CD4-positive, alpha-beta memory T cell (primary cell): ENCODE measurements around the gene FHIT. TPM values are rescaled to one million over a fixed set of nuclear protein-coding genes. Genes with fewer than 3 reads are reported as not detected.
A peak's percentile ranks its signal among the peaks of the same experiment; 100 is the strongest.

Experiments
- CTCF ChIA-PET: fragments of 350-600 bp; sonication (Branson Sonifier 250); formaldehyde crosslinking; loops from one replicate; lab custom pipeline; 2021; ENCODE audit warnings: inconsistent platforms; ENCODE audit not compliant: partially characterized antibody; lab: Charles Lee
- POLR2A ChIA-PET: fragments of 350-600 bp; sonication (Branson Sonifier 250); formaldehyde crosslinking; loops from one replicate; lab custom pipeline; 2021; ENCODE audit not compliant: partially characterized antibody; lab: Charles Lee
- DNase-seq, 5 donors: peaks; one replicate each; pipeline versions ENCODE4 v3.0.0 to v3.0.0-alpha.2; 2020 to 2022; ENCODE audit warnings: mixed read lengths in 1 of 5
- H3K27ac ChIP-seq: one replicate; pipeline ENCODE4 v1.7.0; 2013; ENCODE audit warnings: low read depth, low read length
- H3K27me3 ChIP-seq: 2 replicates; pipeline ENCODE4 v1.7.0; 2013; ENCODE audit warnings: mild to moderate bottlenecking, low read length, moderate library complexity; ENCODE audit not compliant: insufficient read depth
- H3K36me3 ChIP-seq: 2 replicates; pipeline ENCODE4 v1.7.0; 2013; ENCODE audit warnings: mild to moderate bottlenecking, low read length, moderate library complexity; ENCODE audit not compliant: insufficient read depth
- H3K4me1 ChIP-seq: 2 replicates; pipeline ENCODE4 v1.7.0; 2013; ENCODE audit warnings: mild to moderate bottlenecking, low read length, moderate library complexity; ENCODE audit not compliant: insufficient read depth
- H3K4me3 ChIP-seq, 2 donors: one replicate each; pipeline ENCODE4 v1.7.0; 2013; ENCODE audit warnings: low read length in 2 of 2, mild to moderate bottlenecking in 1 of 2
- H3K9me3 ChIP-seq, 2 donors: one replicate each; pipeline ENCODE4 v1.7.0; 2013; ENCODE audit warnings: low read length in 2 of 2, control low read depth in 1 of 2; ENCODE audit not compliant: control insufficient read depth in 1 of 2
- H3K27ac Mint-ChIP-seq, 7 donors: one replicate each; pipeline ENCODE4 v1.8.0; 2020 to 2021; ENCODE audit warnings: mixed read lengths in 7 of 7, mild to moderate bottlenecking in 6 of 7, inconsistent platforms in 3 of 7, moderate library complexity in 3 of 7
- H3K27me3 Mint-ChIP-seq, 2 donors: one replicate each; pipeline ENCODE4 v1.8.0; 2020 to 2021; ENCODE audit warnings: mixed read lengths in 2 of 2
- H3K36me3 Mint-ChIP-seq, 2 donors: one replicate each; pipeline ENCODE4 v1.8.0; 2020 to 2021; ENCODE audit warnings: mixed read lengths in 2 of 2, inconsistent platforms in 1 of 2, mild to moderate bottlenecking in 1 of 2
- H3K4me1 Mint-ChIP-seq, 4 donors: one replicate each; pipeline ENCODE4 v1.8.0; 2020 to 2021; ENCODE audit warnings: mixed read lengths in 4 of 4, mild to moderate bottlenecking in 1 of 4
- H3K4me3 Mint-ChIP-seq, 8 donors: one replicate each; pipeline ENCODE4 v1.8.0; 2020 to 2021; ENCODE audit warnings: mixed read lengths in 8 of 8, mild to moderate bottlenecking in 7 of 8, moderate library complexity in 6 of 8, inconsistent platforms in 3 of 8
- H3K9me3 Mint-ChIP-seq, 8 donors: one replicate each; pipeline ENCODE4 v1.8.0; 2020 to 2021; ENCODE audit warnings: mixed read lengths in 8 of 8, mild to moderate bottlenecking in 5 of 8, inconsistent platforms in 3 of 8, moderate library complexity in 1 of 8
- intact Hi-C: fragments of 100-400 bp; cut with micrococcal nuclease; formaldehyde crosslinking; loops from one replicate; pipeline ENCODE4 v1.15.1; 2023
- polyA plus RNA-seq, 2 donors: library from polyadenylated mRNA; unstranded; fragments of 300-500 nt; fragmentation: Illumina TruSeq; gene quantifications; one replicate each; pipeline ENCODE4 v1.2.3, GENCODE V29; 2021
- total RNA-seq, 2 experiments: library from RNA; stranded (reverse); gene quantifications; one replicate each; pipeline ENCODE4 v1.2.3, GENCODE V29; 2021

Gene FHIT
- total and polyA plus RNA-seq, 4 experiments from 2014 or later, result 8.5 to 58.7 (median 33.2) TPM

DNA sequence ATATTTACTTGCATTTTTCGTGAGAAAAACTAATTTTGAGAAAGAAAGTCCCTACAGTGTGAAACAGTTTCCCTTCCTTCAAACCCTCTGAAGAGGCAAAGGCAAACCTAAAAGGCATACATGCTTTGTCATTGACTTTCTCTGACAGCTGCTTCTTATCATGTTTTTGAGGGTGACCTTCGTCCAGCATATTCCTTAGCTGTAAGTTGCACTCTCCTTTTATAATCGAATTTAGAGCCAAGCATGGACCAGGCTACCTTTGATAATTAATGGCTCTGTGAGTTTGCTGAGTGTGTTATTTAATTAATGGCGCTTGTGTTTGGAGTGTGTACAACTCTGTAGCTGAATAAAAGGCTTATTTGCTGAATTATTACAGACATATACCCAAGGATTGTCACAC, 1517.2 kb downstream of the FHIT start:
- POLR2A ChIA-PET, result no interaction called here

DNA sequence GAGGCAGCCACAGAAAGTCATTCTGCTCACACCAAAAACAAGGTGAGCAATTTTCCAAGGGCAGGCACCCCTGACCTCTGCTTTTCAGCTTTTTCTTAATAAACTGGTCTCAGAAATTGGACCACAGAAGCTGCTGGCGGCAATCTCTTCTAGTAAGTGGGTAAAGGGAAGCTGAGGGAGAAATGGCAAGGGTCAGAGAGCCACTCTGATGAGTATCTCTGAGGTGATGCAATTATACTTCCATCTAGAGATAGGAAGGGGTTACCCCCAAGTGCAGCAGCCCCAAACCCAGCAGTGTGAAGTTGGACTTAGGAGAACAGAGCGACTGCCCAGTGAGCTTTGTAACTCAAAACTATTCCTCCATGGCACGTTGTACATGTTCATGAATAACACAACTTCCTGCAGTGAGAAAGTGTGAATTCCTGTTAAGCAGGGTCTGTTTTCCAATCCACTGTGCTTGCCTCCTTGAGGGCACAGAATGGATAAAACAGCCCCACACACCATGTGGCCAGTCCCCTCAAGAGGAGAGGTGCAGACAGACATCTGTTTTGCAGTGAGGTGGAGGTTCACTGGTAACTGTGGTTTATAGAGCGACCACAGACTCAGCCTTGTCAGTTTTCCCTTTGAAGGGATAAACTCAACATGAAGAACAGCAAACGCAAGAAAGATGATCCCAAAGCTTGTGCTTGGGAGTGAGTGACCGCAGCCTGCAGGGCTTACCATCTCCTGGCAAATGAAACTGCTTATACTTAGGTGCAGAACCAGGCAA, 1518.0 kb downstream of the FHIT start:
- no peak overlapping the region for H3K27ac Mint-ChIP-seq
- H3K36me3 ChIP-seq, result no peaks in the 10 kb centered on the region
- H3K27me3 Mint-ChIP-seq, result no peaks in the 10 kb centered on the region
- peaks cover 0 to 2% (median 0%) of the 10 kb centered on the region in 8 donors for H3K9me3 Mint-ChIP-seq
- H3K4me3 Mint-ChIP-seq, result no peak overlapping the region
- ChIA-PET CTCF (no interaction called here), POLR2A (no interaction called here)
- H3K27me3 ChIP-seq, result no peaks in the 10 kb centered on the region
- H3K27ac ChIP-seq, result no peak overlapping the region
- no peaks in the 10 kb centered on the region for H3K9me3 ChIP-seq
- H3K4me1 Mint-ChIP-seq, result peaks cover 0 to 14% (median under 1%) of the 10 kb centered on the region in 4 donors
- no peak for DNase-seq
- no peaks in the 10 kb centered on the region for H3K4me1 ChIP-seq
- no peak overlapping the region for H3K4me3 ChIP-seq
- H3K36me3 Mint-ChIP-seq, result no peaks in the 10 kb centered on the region
- intact Hi-C loops, result no loop called here

More for the DNA sequence above, 1517.2 kb downstream of the FHIT start:
- Histone ChIP-seq H3K4me1 (no peaks in the 10 kb centered on the region), H3K36me3 (no peaks in the 10 kb centered on the region), H3K9me3 (no peaks in the 10 kb centered on the region), H3K27me3 (no peaks in the 10 kb centered on the region), H3K4me3 (no peak overlapping the region), H3K27ac (no peak overlapping the region)
- no peak for DNase-seq
- Mint-ChIP-seq H3K27me3 (no peaks in the 10 kb centered on the region), H3K9me3 (peaks cover 0 to 2% (median 0%) of the 10 kb centered on the region in 8 donors), H3K36me3 (no peaks in the 10 kb centered on the region), H3K4me1 (peaks cover 0 to 14% (median under 1%) of the 10 kb centered on the region in 4 donors), H3K4me3 (no peak overlapping the region), H3K27ac (no peak overlapping the region)
- CTCF ChIA-PET, result no interaction called here
- intact Hi-C loops, result no loop called here

DNA sequence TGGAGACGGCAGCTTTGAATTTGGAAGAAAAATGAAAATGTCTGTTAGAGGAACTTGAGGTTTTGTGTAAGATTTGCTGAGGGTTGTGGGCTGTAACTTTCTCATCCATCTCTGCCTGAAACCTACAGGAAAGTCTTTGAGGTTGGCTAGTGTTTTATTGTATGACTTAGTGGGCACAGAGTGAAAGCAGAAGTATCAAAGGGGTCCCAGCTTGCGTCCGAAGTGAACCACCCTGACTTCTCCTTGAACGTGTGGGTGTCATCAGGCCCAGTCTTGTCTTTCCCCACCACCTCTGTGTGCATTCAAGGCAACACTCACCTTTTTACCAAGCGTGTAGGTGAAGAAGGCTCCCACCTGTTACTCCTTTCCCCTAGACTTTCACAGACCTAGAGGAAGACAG, 1519.3 kb downstream of the FHIT start:
- ChIA-PET POLR2A (no interaction called here), CTCF (no interaction called here)
- Histone ChIP-seq H3K9me3 (no peaks in the 10 kb centered on the region), H3K27ac (no peak overlapping the region), H3K4me3 (no peak overlapping the region), H3K4me1 (no peaks in the 10 kb centered on the region), H3K27me3 (no peaks in the 10 kb centered on the region), H3K36me3 (no peaks in the 10 kb centered on the region)
- H3K4me1 Mint-ChIP-seq, result peaks cover 0 to 14% (median under 1%) of the 10 kb centered on the region in 4 donors
- intact Hi-C loops, result no loop called here
- H3K36me3 Mint-ChIP-seq, result no peaks in the 10 kb centered on the region
- peak overlapping the region in 2 of 7 donors; percentile 5 to 27 for H3K27ac Mint-ChIP-seq
- DNase-seq, result no peak
- no peaks in the 10 kb centered on the region for H3K27me3 Mint-ChIP-seq
- peaks cover 0 to 2% (median 0%) of the 10 kb centered on the region in 8 donors for H3K9me3 Mint-ChIP-seq
- H3K4me3 Mint-ChIP-seq, result no peak overlapping the region

DNA sequence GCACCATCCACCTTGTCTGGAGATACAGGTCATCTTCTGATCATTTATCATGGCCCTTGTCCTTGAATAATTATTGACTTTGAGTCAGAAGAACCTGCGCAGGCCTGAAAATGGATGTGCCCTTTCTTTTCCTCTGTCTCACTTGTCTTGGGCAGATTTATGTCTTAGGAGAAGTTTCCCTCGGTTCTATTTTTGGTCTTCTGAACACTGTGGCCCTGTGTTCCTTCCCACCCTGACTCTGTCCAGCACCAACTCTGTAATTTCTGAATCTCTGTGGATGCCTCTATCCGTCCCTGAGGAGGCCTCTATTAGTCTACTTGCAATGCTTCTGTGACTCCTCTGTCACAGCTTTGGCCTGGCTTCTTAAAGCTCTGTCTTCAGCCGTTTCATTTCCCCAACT, 1520.7 kb downstream of the FHIT start:
- Histone ChIP-seq H3K36me3 (no peaks in the 10 kb centered on the region), H3K27me3 (no peaks in the 10 kb centered on the region), H3K4me1 (no peaks in the 10 kb centered on the region), H3K9me3 (no peaks in the 10 kb centered on the region), H3K4me3 (no peak overlapping the region), H3K27ac (no peak overlapping the region)
- no peak for DNase-seq
- H3K27me3 Mint-ChIP-seq, result no peaks in the 10 kb centered on the region
- intact Hi-C loops, result no loop called here
- no peak overlapping the region for H3K4me3 Mint-ChIP-seq
- ChIA-PET CTCF (no interaction called here), POLR2A (no interaction called here)
- H3K9me3 Mint-ChIP-seq, result peaks cover 0 to 3% (median 0%) of the 10 kb centered on the region in 8 donors
- no peaks in the 10 kb centered on the region for H3K36me3 Mint-ChIP-seq
- H3K27ac Mint-ChIP-seq, result peak overlapping the region in 1 of 7 donors; percentile 36
- H3K4me1 Mint-ChIP-seq, result peaks cover 0 to 23% (median under 1%) of the 10 kb centered on the region in 4 donors

DNA sequence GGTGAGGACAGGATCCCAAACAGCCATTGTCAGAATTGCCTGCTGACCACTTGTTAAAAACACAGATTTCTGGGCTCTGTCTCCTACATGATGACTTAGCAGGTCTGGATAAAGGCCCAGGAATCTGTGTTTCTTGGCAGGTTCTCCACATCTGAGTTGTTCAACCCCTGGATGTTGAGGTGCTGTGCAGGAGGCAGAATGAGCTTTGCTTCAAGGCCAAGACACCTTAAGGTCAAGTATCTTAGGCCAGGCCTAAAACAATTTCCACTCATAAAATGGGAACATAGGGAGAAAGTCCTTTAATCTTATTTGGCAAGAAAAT, 1522.7 kb downstream of the FHIT start:
- H3K4me3 Mint-ChIP-seq, result no peak overlapping the region
- Histone ChIP-seq H3K4me1 (no peaks in the 10 kb centered on the region), H3K9me3 (no peaks in the 10 kb centered on the region), H3K27ac (no peak overlapping the region), H3K27me3 (no peaks in the 10 kb centered on the region), H3K36me3 (no peaks in the 10 kb centered on the region), H3K4me3 (no peak overlapping the region)
- CTCF ChIA-PET, result no interaction called here
- H3K36me3 Mint-ChIP-seq, result no peaks in the 10 kb centered on the region
- peaks cover 0 to 9% (median 0%) of the 10 kb centered on the region in 8 donors for H3K9me3 Mint-ChIP-seq
- H3K27ac Mint-ChIP-seq, result no peak overlapping the region
- no peaks in the 10 kb centered on the region for H3K27me3 Mint-ChIP-seq
- intact Hi-C loops, result no loop called here
- no peak for DNase-seq
- POLR2A ChIA-PET, result no interaction called here
- peaks cover 0 to 17% (median under 1%) of the 10 kb centered on the region in 4 donors for H3K4me1 Mint-ChIP-seq

DNA sequence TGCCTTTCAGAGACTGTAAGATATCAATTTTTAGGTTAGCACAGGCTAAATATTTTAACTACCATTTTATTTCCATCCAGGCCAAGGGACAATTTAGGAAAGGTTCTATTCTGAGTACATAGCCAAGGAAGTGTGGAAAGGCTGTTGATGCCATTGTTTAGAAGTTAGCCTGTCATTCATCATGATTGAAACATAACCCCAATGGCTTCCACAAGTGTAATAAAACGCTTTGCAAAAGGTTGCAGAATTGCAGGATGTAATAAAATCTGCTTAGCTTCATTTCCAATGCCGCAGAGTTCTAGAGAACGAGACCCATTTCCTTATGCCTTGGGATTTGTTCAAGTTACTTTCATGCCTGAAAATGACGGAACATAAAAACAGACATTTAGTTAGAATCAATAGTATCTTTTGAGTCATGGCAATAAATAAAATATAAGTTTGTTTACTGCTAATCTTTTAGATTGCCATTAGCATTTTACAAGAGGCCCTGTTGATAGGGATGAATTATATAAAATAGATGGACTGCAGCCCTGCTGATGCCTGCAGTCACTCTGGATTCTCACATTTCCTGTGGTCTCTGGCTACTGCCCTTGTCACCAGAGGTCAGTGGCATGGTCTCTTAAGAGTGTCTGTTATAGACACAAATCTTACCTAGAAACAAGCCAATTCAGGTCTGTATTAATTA, 1523.2 kb downstream of the FHIT start:
- H3K36me3 ChIP-seq, result no peaks in the 10 kb centered on the region
- Mint-ChIP-seq H3K4me1 (peaks cover 0 to 12% (median under 1%) of the 10 kb centered on the region in 4 donors), H3K27me3 (no peaks in the 10 kb centered on the region), H3K9me3 (peaks cover 0 to 9% (median 0%) of the 10 kb centered on the region in 8 donors), H3K27ac (no peak overlapping the region), H3K4me3 (no peak overlapping the region), H3K36me3 (no peaks in the 10 kb centered on the region)
- H3K27me3 ChIP-seq, result no peaks in the 10 kb centered on the region
- POLR2A ChIA-PET, result no interaction called here
- DNase-seq, result no peak
- H3K4me1 ChIP-seq, result no peaks in the 10 kb centered on the region
- no peak overlapping the region for H3K4me3 ChIP-seq
- no peak overlapping the region for H3K27ac ChIP-seq
- no peaks in the 10 kb centered on the region for H3K9me3 ChIP-seq
- CTCF ChIA-PET, result no interaction called here
- intact Hi-C loops, result no loop called here

DNA sequence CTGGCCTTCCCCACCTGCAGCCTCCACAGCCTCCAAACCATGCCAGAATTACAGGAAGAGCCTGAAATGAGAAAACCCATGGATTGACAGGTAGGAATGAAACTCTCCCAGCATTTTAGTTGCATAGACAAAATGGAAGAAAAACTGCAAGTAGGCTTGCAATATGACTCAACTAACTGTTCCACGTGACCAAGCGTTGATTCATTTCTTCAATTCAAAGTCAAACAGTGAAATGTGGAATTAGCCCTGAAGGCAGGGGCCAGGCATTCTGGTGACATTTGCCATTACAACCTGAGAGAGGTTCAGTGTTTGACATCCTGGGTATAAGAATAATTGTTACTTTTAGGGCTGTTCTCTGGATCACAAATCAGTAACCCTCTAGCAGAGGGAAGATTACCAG, 1525.0 kb downstream of the FHIT start:
- H3K4me1 ChIP-seq, result no peaks in the 10 kb centered on the region

More for the DNA sequence above, 1525.0 kb downstream of the FHIT start:
- Histone ChIP-seq H3K4me3 (no peak overlapping the region), H3K9me3 (no peaks in the 10 kb centered on the region), H3K36me3 (no peaks in the 10 kb centered on the region), H3K27me3 (no peaks in the 10 kb centered on the region), H3K27ac (no peak overlapping the region)
- H3K36me3 Mint-ChIP-seq, result no peaks in the 10 kb centered on the region
- H3K4me3 Mint-ChIP-seq, result no peak overlapping the region
- H3K27me3 Mint-ChIP-seq, result no peaks in the 10 kb centered on the region
- peaks cover 0 to 9% (median 0%) of the 10 kb centered on the region in 8 donors for H3K9me3 Mint-ChIP-seq
- ChIA-PET CTCF (no interaction called here), POLR2A (no interaction called here)
- intact Hi-C loops, result no loop called here
- H3K4me1 Mint-ChIP-seq, result peaks cover 0 to 9% (median 0%) of the 10 kb centered on the region in 4 donors
- H3K27ac Mint-ChIP-seq, result no peak overlapping the region
- DNase-seq, result no peak
